ENCODE measurements around the gene UXS1.

Gene UXS1

DNA sequence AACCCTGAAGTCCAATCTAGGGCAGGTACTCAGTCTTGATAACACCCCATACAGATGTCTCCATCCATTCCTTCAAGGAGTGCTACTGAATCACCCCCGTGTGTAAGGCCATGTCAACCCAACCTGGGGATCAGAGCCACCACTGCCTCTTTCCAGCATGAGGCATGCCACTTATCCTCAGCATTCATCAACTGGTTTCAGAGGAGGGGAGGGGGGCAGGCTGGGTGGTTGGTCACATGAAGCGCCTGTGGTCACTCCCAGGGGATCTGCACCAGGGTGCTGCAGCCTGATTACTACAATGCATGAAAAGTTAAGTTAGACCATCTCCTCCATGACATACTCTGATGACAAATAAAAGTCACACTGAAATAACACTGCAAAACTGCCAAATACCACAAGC, 65.0 kb downstream of the UXS1 start:
- peaks cover 10% of the 10 kb centered on the region for H3K4me1 ChIP-seq (ENCODE audit: insufficient read depth, low read length)
- H3K4me3 ChIP-seq (ENCODE audit: low read length): no peak overlapping the region
- no peaks in the 10 kb centered on the region for H3K27me3 ChIP-seq (ENCODE audit: insufficient read depth, low read length)
- no peaks in the 10 kb centered on the region for H3K9me3 ChIP-seq (ENCODE audit: insufficient read depth, low read depth, low read length)
- no peak overlapping the region for H3K9ac ChIP-seq (ENCODE audit: low read depth, low read length)
- WGBS: 92% methylated on average over 2 of the region's 2 CpGs
- H3K36me3 ChIP-seq (ENCODE audit: insufficient read depth, low read length): peaks cover 42% of the 10 kb centered on the region
- H3K27ac ChIP-seq (ENCODE audit: low read depth, low read length): no peak overlapping the region

- no peak overlapping the region for H3K9ac ChIP-seq (ENCODE audit: low read depth, low read length)
- no peak overlapping the region for H3K4me3 ChIP-seq (ENCODE audit: low read length)
- H3K27ac ChIP-seq (ENCODE audit: low read depth, low read length): no peak overlapping the region
- H3K27me3 ChIP-seq (ENCODE audit: insufficient read depth, low read length): no peaks in the 10 kb centered on the region
- 94% methylated on average over 10 of the region's 10 CpGs for WGBS
- peaks cover 10% of the 10 kb centered on the region for H3K4me1 ChIP-seq (ENCODE audit: insufficient read depth, low read length)
- no peaks in the 10 kb centered on the region for H3K9me3 ChIP-seq (ENCODE audit: insufficient read depth, low read depth, low read length)
- peaks cover 55% of the 10 kb centered on the region for H3K36me3 ChIP-seq (ENCODE audit: insufficient read depth, low read length)
Observed at GRCh38 chr2:106127776-106128268, 66.3 kb downstream of the UXS1 start.

- Histone ChIP-seq H3K36me3 (ENCODE audit: insufficient read depth, low read length) (peaks cover 60% of the 10 kb centered on the region), H3K27me3 (ENCODE audit: insufficient read depth, low read length) (no peaks in the 10 kb centered on the region), H3K4me3 (ENCODE audit: low read length) (no peak overlapping the region), H3K27ac (ENCODE audit: low read depth, low read length) (no peak overlapping the region), H3K9ac (ENCODE audit: low read depth, low read length) (no peak overlapping the region), H3K9me3 (ENCODE audit: insufficient read depth, low read depth, low read length) (no peaks in the 10 kb centered on the region), H3K4me1 (ENCODE audit: insufficient read depth, low read length) (peaks cover 10% of the 10 kb centered on the region)
- WGBS: 96% methylated on average over 5 of the region's 5 CpGs
Observed at GRCh38 chr2:106127282-106127771, 66.8 kb downstream of the UXS1 start.

- H3K36me3 ChIP-seq (ENCODE audit: insufficient read depth, low read length): peaks cover 65% of the 10 kb centered on the region
- no peaks in the 10 kb centered on the region for H3K27me3 ChIP-seq (ENCODE audit: insufficient read depth, low read length)
- no peak overlapping the region for H3K9ac ChIP-seq (ENCODE audit: low read depth, low read length)
- H3K4me3 ChIP-seq (ENCODE audit: low read length): no peak overlapping the region
- H3K27ac ChIP-seq (ENCODE audit: low read depth, low read length): no peak overlapping the region
- 97% methylated on average over 5 of the region's 5 CpGs for WGBS
- no peaks in the 10 kb centered on the region for H3K9me3 ChIP-seq (ENCODE audit: insufficient read depth, low read depth, low read length)
- H3K4me1 ChIP-seq (ENCODE audit: insufficient read depth, low read length): peaks cover 10% of the 10 kb centered on the region
Observed at GRCh38 chr2:106126705-106127281, 67.3 kb downstream of the UXS1 start.

DNA sequence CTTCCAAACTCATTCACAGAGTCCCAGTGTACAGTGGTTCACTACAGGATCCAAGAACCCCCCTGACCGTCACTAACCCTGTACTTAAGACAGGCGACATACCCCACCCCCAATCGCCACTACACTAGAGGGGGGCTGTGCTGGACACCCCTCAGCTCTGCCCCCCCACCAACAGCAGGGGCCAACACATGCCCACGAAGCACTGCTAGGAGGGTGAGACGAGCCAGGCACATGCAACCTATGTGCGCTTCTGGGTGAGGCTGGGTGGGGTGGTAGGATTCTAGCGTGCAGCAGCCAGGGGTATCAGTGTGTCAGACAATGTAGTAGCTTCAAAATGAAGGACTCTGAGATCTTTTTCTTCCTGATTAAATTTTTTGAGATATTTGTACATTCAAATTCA, 67.8 kb downstream of the UXS1 start:
- Histone ChIP-seq H3K9ac (ENCODE audit: low read depth, low read length) (no peak overlapping the region), H3K36me3 (ENCODE audit: insufficient read depth, low read length) (peaks cover 70% of the 10 kb centered on the region), H3K9me3 (ENCODE audit: insufficient read depth, low read depth, low read length) (no peaks in the 10 kb centered on the region), H3K4me3 (ENCODE audit: low read length) (no peak overlapping the region), H3K4me1 (ENCODE audit: insufficient read depth, low read length) (peaks cover 10% of the 10 kb centered on the region), H3K27ac (ENCODE audit: low read depth, low read length) (no peak overlapping the region), H3K27me3 (ENCODE audit: insufficient read depth, low read length) (no peaks in the 10 kb centered on the region)
- WGBS: 93% methylated on average over 7 of the region's 7 CpGs

GRCh38 chr2:106124905-106125549, 69.1 kb downstream of the UXS1 start:
- WGBS: 96% methylated on average over 7 of the region's 7 CpGs
- H3K4me3 ChIP-seq (ENCODE audit: low read length): no peak overlapping the region
- H3K36me3 ChIP-seq (ENCODE audit: insufficient read depth, low read length): peaks cover 83% of the 10 kb centered on the region
- no peak overlapping the region for H3K27ac ChIP-seq (ENCODE audit: low read depth, low read length)
- H3K9ac ChIP-seq (ENCODE audit: low read depth, low read length): no peak overlapping the region
- no peaks in the 10 kb centered on the region for H3K9me3 ChIP-seq (ENCODE audit: insufficient read depth, low read depth, low read length)
- H3K27me3 ChIP-seq (ENCODE audit: insufficient read depth, low read length): no peaks in the 10 kb centered on the region
- peaks cover 3% of the 10 kb centered on the region for H3K4me1 ChIP-seq (ENCODE audit: insufficient read depth, low read length)

GRCh38 chr2:106124106-106124756, 69.9 kb downstream of the UXS1 start:
- Histone ChIP-seq H3K27ac (ENCODE audit: low read depth, low read length) (no peak overlapping the region), H3K4me1 (ENCODE audit: insufficient read depth, low read length) (no peaks in the 10 kb centered on the region)

DNA sequence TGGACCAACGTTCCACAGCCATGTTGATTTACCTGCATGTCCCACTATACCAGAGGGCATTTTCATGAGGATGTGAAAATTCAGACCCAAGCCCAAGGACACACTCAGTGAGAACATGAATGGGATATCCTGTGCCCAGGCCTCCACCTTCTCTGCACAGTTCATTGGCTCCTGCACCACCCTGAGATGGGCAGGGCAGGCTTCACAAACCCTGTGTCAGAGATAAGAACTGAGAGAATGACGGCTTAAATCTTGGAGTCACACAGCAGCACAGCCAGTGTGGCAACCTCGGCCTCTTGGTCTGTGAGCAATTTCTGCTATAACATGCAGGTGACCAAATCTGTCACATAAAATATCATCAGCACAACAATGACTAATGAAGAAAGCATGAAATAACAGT, 71.9 kb downstream of the UXS1 start:
- Histone ChIP-seq H3K27me3 (ENCODE audit: insufficient read depth, low read length) (no peaks in the 10 kb centered on the region), H3K9ac (ENCODE audit: low read depth, low read length) (no peak overlapping the region), H3K36me3 (ENCODE audit: insufficient read depth, low read length) (peaks cover 72% of the 10 kb centered on the region), H3K4me3 (ENCODE audit: low read length) (no peak overlapping the region), H3K9me3 (ENCODE audit: insufficient read depth, low read depth, low read length) (no peaks in the 10 kb centered on the region), H3K27ac (ENCODE audit: low read depth, low read length) (no peak overlapping the region), H3K4me1 (ENCODE audit: insufficient read depth, low read length) (peaks cover 15% of the 10 kb centered on the region)
- WGBS: 94% methylated on average over 3 of the region's 3 CpGs

More at GRCh38 chr2:106124106-106124756, 69.9 kb downstream of the UXS1 start:
- Histone ChIP-seq H3K9me3 (ENCODE audit: insufficient read depth, low read depth, low read length) (no peaks in the 10 kb centered on the region), H3K27me3 (ENCODE audit: insufficient read depth, low read length) (no peaks in the 10 kb centered on the region), H3K9ac (ENCODE audit: low read depth, low read length) (no peak overlapping the region), H3K36me3 (ENCODE audit: insufficient read depth, low read length) (peaks cover 80% of the 10 kb centered on the region), H3K4me3 (ENCODE audit: low read length) (no peak overlapping the region)
- 91% methylated on average over 3 of the region's 3 CpGs for WGBS

GRCh38 chr2:106120432-106120831, 73.7 kb downstream of the UXS1 start:
- 95% methylated on average over 6 of the region's 6 CpGs for WGBS
- no peaks in the 10 kb centered on the region for H3K27me3 ChIP-seq (ENCODE audit: insufficient read depth, low read length)
- no peak overlapping the region for H3K9ac ChIP-seq (ENCODE audit: low read depth, low read length)
- H3K4me1 ChIP-seq (ENCODE audit: insufficient read depth, low read length): peaks cover 15% of the 10 kb centered on the region
- H3K36me3 ChIP-seq (ENCODE audit: insufficient read depth, low read length): peaks cover 69% of the 10 kb centered on the region
- H3K9me3 ChIP-seq (ENCODE audit: insufficient read depth, low read depth, low read length): no peaks in the 10 kb centered on the region
- H3K4me3 ChIP-seq (ENCODE audit: low read length): no peak overlapping the region
- H3K27ac ChIP-seq (ENCODE audit: low read depth, low read length): no peak overlapping the region

DNA sequence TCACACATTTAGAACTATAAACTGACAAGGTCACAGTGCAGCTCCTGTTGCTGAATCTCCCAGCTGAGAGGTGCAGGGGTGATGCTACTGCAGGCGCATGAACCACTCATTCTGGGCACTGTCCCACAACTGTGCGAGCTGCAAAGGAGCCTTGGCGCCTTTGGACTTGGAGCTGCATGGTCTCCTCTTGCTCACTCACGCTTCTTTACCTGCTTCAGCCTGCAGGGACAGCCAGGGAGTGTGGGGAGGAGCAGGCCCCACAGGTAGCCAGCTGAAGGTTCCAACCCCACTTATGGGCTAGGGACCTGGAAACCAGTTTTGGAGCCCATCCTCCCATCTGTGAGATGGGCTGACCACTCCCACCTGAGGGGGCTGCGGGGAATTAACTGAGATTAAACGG, 75.0 kb downstream of the UXS1 start:
- WGBS: 79% methylated on average over 6 of the region's 6 CpGs
- H3K4me1 ChIP-seq (ENCODE audit: insufficient read depth, low read length): peaks cover 15% of the 10 kb centered on the region
- H3K27ac ChIP-seq (ENCODE audit: low read depth, low read length): no peak overlapping the region
- H3K27me3 ChIP-seq (ENCODE audit: insufficient read depth, low read length): no peaks in the 10 kb centered on the region
- H3K36me3 ChIP-seq (ENCODE audit: insufficient read depth, low read length): peaks cover 59% of the 10 kb centered on the region
- no peak overlapping the region for H3K9ac ChIP-seq (ENCODE audit: low read depth, low read length)
- no peak overlapping the region for H3K4me3 ChIP-seq (ENCODE audit: low read length)
- H3K9me3 ChIP-seq (ENCODE audit: insufficient read depth, low read depth, low read length): no peaks in the 10 kb centered on the region

Measured in HUES64 (cell line).